Endothelial cell of umbilical vein (primary cell): ENCODE results near the gene FAHD1. TPM values are rescaled to one million over a fixed set of nuclear protein-coding genes. Genes with fewer than 3 reads are reported as not detected.

ENCODE experiments used
- BruUV-seq: library from RNA; stranded (reverse); fragments of 400-500 nt; replicated peaks from 2 replicates; lab custom pipeline; 2021; lab: Mats Ljungman, UMichigan
- CTCF ChIA-PET: fragments of 300-600, 350-600 bp; sonication (Branson Sonifier 250); formaldehyde crosslinking; loops from one replicate; lab custom pipeline; 2021; ENCODE audit warnings: antibody characterized with exemption, inconsistent platforms; lab: Charles Lee
- POLR2A ChIA-PET: fragments of 300-600, 350-600 bp; sonication (Branson Sonifier 250); formaldehyde crosslinking; loops from one replicate; lab custom pipeline; 2021; ENCODE audit warnings: antibody characterized with exemption, inconsistent platforms; lab: Charles Lee
- DNase-seq: peaks from one replicate; pipeline ENCODE4 v3.0.0-alpha.2; 2011; ENCODE audit warnings: low read depth, low spot score
- FAIRE-seq: peaks from 2 replicates; lab custom pipeline; 2011; peaks lifted over from hg19 to GRCh38; lab: Jason Lieb, UNC
- H2AFZ ChIP-seq: 2 replicates; pipeline ENCODE4 v1.6.0; 2012; ENCODE audit warnings: low read depth, low read length, control low read depth, inconsistent platforms
- H3K27ac ChIP-seq: 2 replicates; pipeline ENCODE4 v1.5.1; 2011; ENCODE audit warnings: low read depth, mild to moderate bottlenecking, control low read depth, low read length, moderate library complexity; ENCODE audit not compliant: insufficient read depth
- H3K27me3 ChIP-seq, 2 experiments: 2 replicates each; pipeline versions ENCODE4 v1.6.0 to v1.6.1; 2011; ENCODE audit warnings: low read length in 2 of 2, mixed read lengths in 1 of 2; ENCODE audit not compliant: control insufficient read depth in 2 of 2, insufficient read depth in 2 of 2
- H3K36me3 ChIP-seq, 2 experiments: 2 replicates in 1 of 2; 3 replicates in 1 of 2; pipeline ENCODE4 v1.5.1; 2011; ENCODE audit warnings: low read length in 2 of 2, mild to moderate bottlenecking in 1 of 2, moderate library complexity in 1 of 2; ENCODE audit not compliant: control insufficient read depth in 2 of 2, insufficient read depth in 2 of 2; ENCODE audit errors: extremely low read depth in 1 of 2
- H3K4me1 ChIP-seq: 3 replicates; pipeline ENCODE4 v1.5.1; 2011; ENCODE audit warnings: mild to moderate bottlenecking, low read length; ENCODE audit not compliant: control insufficient read depth, insufficient read depth; ENCODE audit errors: extremely low read depth
- H3K4me2 ChIP-seq: 2 replicates; pipeline ENCODE4 v1.6.1; 2011; ENCODE audit warnings: low read length, control low read depth, mixed read lengths; ENCODE audit not compliant: insufficient read depth
- H3K4me3 ChIP-seq, 3 experiments: fragments of 200-600 bp in 1 of 3; sonication (generic), shearing (Covaris generic) in 1 of 3; replicated peaks in 1 of 3; 2 replicates each; pipeline ENCODE4 v1.5.1; 2011 to 2016; ENCODE audit warnings: control low read depth in 3 of 3, low read length in 3 of 3, mild to moderate bottlenecking in 2 of 3, inconsistent platforms in 1 of 3, low read depth in 1 of 3, moderate library complexity in 1 of 3; ENCODE audit not compliant: insufficient read depth in 1 of 3
- H3K79me2 ChIP-seq: 2 replicates; pipeline ENCODE4 v1.6.0; 2012; ENCODE audit warnings: low read length, inconsistent platforms; ENCODE audit not compliant: control insufficient read depth, insufficient read depth
- H3K9ac ChIP-seq: replicated peaks from 2 replicates; pipeline ENCODE3; 2011; ENCODE audit warnings: low read length, control low read depth; ENCODE audit not compliant: insufficient read depth; ENCODE audit errors: extremely low read depth
- H3K9me1 ChIP-seq: replicated peaks from 3 replicates; pipeline ENCODE4 v1.6.0; 2011; ENCODE audit warnings: mild to moderate bottlenecking, low read length; ENCODE audit not compliant: control insufficient read depth, insufficient read depth; ENCODE audit errors: extremely low read depth
- H3K9me3 ChIP-seq: replicated peaks from 2 replicates; pipeline ENCODE4 v1.5.1; 2012; ENCODE audit warnings: low read length, inconsistent platforms; ENCODE audit not compliant: control insufficient read depth, insufficient read depth
- H4K20me1 ChIP-seq: replicated peaks from 2 replicates; pipeline ENCODE3; 2011; ENCODE audit warnings: mild to moderate bottlenecking, low read length; ENCODE audit not compliant: control insufficient read depth, insufficient read depth; ENCODE audit errors: extremely low read depth
- CTCF ChIP-seq, 2 donors: IDR thresholded peaks; 1 replicate in 1 of 2; 2 replicates in 1 of 2; pipeline ENCODE4 v1.5.1; 2011; ENCODE audit warnings: low read length in 2 of 2, mild to moderate bottlenecking in 2 of 2, moderate library complexity in 2 of 2, control low read depth in 1 of 2, inconsistent platforms in 1 of 2, low read depth in 1 of 2; ENCODE audit not compliant: insufficient read depth in 1 of 2; ENCODE audit errors: extremely low read depth in 1 of 2
- EZH2 ChIP-seq: IDR thresholded peaks from 2 replicates; pipeline ENCODE4 v1.6.1; 2012; ENCODE audit warnings: borderline replicate concordance, low read depth, mild to moderate bottlenecking, moderate library complexity, low read length, inconsistent platforms; ENCODE audit not compliant: severe bottlenecking
- FOS ChIP-seq: IDR thresholded peaks from 2 replicates; pipeline ENCODE4 v1.6.1; 2011; ENCODE audit warnings: mild to moderate bottlenecking, low read length, moderate library complexity, borderline replicate concordance; ENCODE audit not compliant: insufficient read depth
- GATA2 ChIP-seq: IDR thresholded peaks from 2 replicates; pipeline ENCODE4 v1.7.0; 2011; ENCODE audit warnings: low read depth, mild to moderate bottlenecking, moderate library complexity, mixed read lengths, low read length; ENCODE audit not compliant: insufficient read length, insufficient read depth
- JUN ChIP-seq: IDR thresholded peaks from 2 replicates; pipeline ENCODE4 v1.6.1; 2011; ENCODE audit warnings: borderline replicate concordance, low read depth; ENCODE audit not compliant: insufficient read length, insufficient read depth
- MAX ChIP-seq: IDR thresholded peaks from 2 replicates; pipeline ENCODE4 v1.6.1; 2011; ENCODE audit not compliant: insufficient read depth, insufficient read length
- MYC ChIP-seq: IDR thresholded peaks from one replicate; pipeline ENCODE4 v1.6.1; 2011; ENCODE audit warnings: mild to moderate bottlenecking, low read depth, low read length
- POLR2A ChIP-seq: IDR thresholded peaks from 2 replicates; pipeline ENCODE4 v1.6.1; 2012; ENCODE audit warnings: low read depth, mild to moderate bottlenecking, control low read depth, low read length
- POLR2AphosphoS5 ChIP-seq: IDR thresholded peaks from 2 replicates; pipeline ENCODE4 v1.6.1; 2012; ENCODE audit warnings: low read depth, mild to moderate bottlenecking, control low read depth, low read length, moderate library complexity; ENCODE audit not compliant: insufficient read depth
- dilution Hi-C: fragments of 300-500 bp; cut with MboI; formaldehyde crosslinking; loops from one replicate; pipeline ENCODE4 v1.15.0; 2019; ENCODE audit warnings: low sequenced_read_pairs; ENCODE audit not compliant: extremely low pct_ligation_motif_present
- intact Hi-C: fragments of 100-400 bp; cut with micrococcal nuclease; formaldehyde crosslinking; loops from one replicate; pipeline ENCODE4 v1.10.0; 2022
- polyA plus RNA-seq, 4 experiments: library from polyadenylated mRNA; depleted of rRNA in 3 of 4; stranded (reverse) in 3 of 4; unstranded in 1 of 4; fragments of >200 nt; gene quantifications; 2 replicates each; pipeline versions ENCODE4 v1.2.1 to v1.2.3, GENCODE V29; 2011 to 2012; ENCODE audit warnings: missing spikeins in 1 of 4
- total RNA-seq: library from RNA; stranded (reverse); gene quantifications from 2 replicates; pipeline ENCODE4 v1.2.3, GENCODE V29; 2021

Gene FAHD1
- total and polyA plus RNA-seq, 2 donors (not counting 3 experiments of a cell fraction or from before 2014, with no cell fraction given), result 44.8 to 69.2 TPM

GRCh38 chr16:1862394-1862793, 35.4 kb downstream of the FAHD1 start:
- FAIRE-seq, result no peak
- TF ChIP-seq EZH2 (no peak), MYC (no peak), POLR2AphosphoS5 (no peak), FOS (no peak), GATA2 (no peak), MAX (no peak), POLR2A (no peak), JUN (no peak), CTCF (IDR thresholded peaks at IDR 0.05; ENCODE audit: extremely low read depth in 1 of 2, insufficient read depth in 1 of 2, low read depth in 1 of 2, low read length in 2 of 2) (no peak)
- dilution Hi-C loops, result no loop called here
- Histone ChIP-seq H4K20me1 (no peaks in the 10 kb centered on the region), H3K4me1 (no peaks in the 10 kb centered on the region), H3K4me2 (no peak overlapping the region), H3K36me3 (no peaks in the 10 kb centered on the region), H3K9me3 (no peaks in the 10 kb centered on the region), H3K27ac (no peak overlapping the region), H3K79me2 (no peaks in the 10 kb centered on the region), H2AFZ (no peak overlapping the region), H3K4me3 (no peak overlapping the region), H3K9me1 (no peaks in the 10 kb centered on the region), H3K27me3 (peaks cover 27 to 42% of the 10 kb centered on the region in 2 experiments), H3K9ac (no peak overlapping the region)
- no peak for DNase-seq
- POLR2A ChIA-PET, result no interaction called here
- no TSS peak for BruUV-seq
- intact Hi-C loops, result loop anchor here (5.0 kb wide), 1 partner anchor 290 kb away; no protein-coding TSS in a partner anchor
- CTCF ChIA-PET, result interaction anchor here (0.6 to 1.9 kb wide), 5 partner anchors 9 to 279 kb away, joined by 3 to 5 read pairs (median 4); no protein-coding TSS in a partner anchor
